SK-N-SH (cell line): ENCODE measurements around the gene SF3B5. TPM values are rescaled to one million over a fixed set of nuclear protein-coding genes. Genes with fewer than 3 reads are reported as not detected.

ENCODE experiments used
- CTCF ChIA-PET: fragments of 300-600, 350-600 bp; formaldehyde crosslinking; extraction: SDS; loops from one replicate; lab custom pipeline; 2021; lab: Yijun Ruan, JAX
- POLR2A ChIA-PET: fragments of 350-600 bp; sonication (Branson Sonifier 250); formaldehyde crosslinking; extraction: SDS; loops from one replicate; lab custom pipeline; 2020; ENCODE audit warnings: antibody characterized with exemption, inconsistent platforms; lab: Yijun Ruan, JAX
- DNase-seq: peaks from one replicate; pipeline ENCODE4 v3.0.0; 2012
- H2AFZ ChIP-seq: fragments of 200-600 bp; sonication (generic); 2 replicates; pipeline ENCODE4 v1.8.1; 2016; ENCODE audit warnings: antibody characterized with exemption, mild to moderate bottlenecking, low read depth
- H3F3A ChIP-seq: fragments of 200-600 bp; sonication (generic); replicated peaks from 2 replicates; pipeline ENCODE3; 2016; ENCODE audit warnings: antibody characterized with exemption, mild to moderate bottlenecking; ENCODE audit not compliant: insufficient read depth
- H3K27ac ChIP-seq, 2 experiments: fragments of 200-500 bp in 1 of 2; fragments of 200-600 bp in 1 of 2; sonication (Bioruptor generic) in 1 of 2; sonication (generic), shearing (Covaris generic) in 1 of 2; 2 replicates each; pipeline versions ENCODE4 v1.5.1 to v1.6.1; 2014 to 2016; ENCODE audit warnings: low read depth in 2 of 2, inconsistent platforms in 1 of 2, low read length in 1 of 2, mild to moderate bottlenecking in 1 of 2, mixed read lengths in 1 of 2
- H3K27me3 ChIP-seq: fragments of 200-600 bp; sonication (generic), shearing (Covaris generic); 2 replicates; pipeline ENCODE4 v1.6.1; 2016; ENCODE audit warnings: mixed run types; ENCODE audit not compliant: insufficient read depth
- H3K36me3 ChIP-seq, 2 experiments: fragments of 200-500 bp in 1 of 2; fragments of 200-600 bp in 1 of 2; sonication (Bioruptor generic) in 1 of 2; sonication (generic) in 1 of 2; replicated peaks in 1 of 2; 2 replicates each; pipeline versions ENCODE3 to v1.5.1; 2014 to 2016; ENCODE audit warnings: low read length in 1 of 2, mild to moderate bottlenecking in 1 of 2; ENCODE audit not compliant: insufficient read depth in 2 of 2, control insufficient read depth in 1 of 2
- H3K4me1 ChIP-seq, 2 experiments: fragments of 200-500 bp in 1 of 2; fragments of 200-600 bp in 1 of 2; sonication (Bioruptor generic) in 1 of 2; sonication (generic), shearing (Covaris generic) in 1 of 2; 2 replicates each; pipeline versions ENCODE4 v1.5.1 to v1.6.1; 2014 to 2016; ENCODE audit warnings: low read depth in 1 of 2, low read length in 1 of 2, mixed run types in 1 of 2; ENCODE audit not compliant: insufficient read depth in 2 of 2, control insufficient read depth in 1 of 2
- H3K4me2 ChIP-seq: fragments of 200-600 bp; sonication (generic), shearing (Covaris generic); 2 replicates; pipeline ENCODE4 v1.6.1; 2017; ENCODE audit warnings: mixed run types
- H3K4me3 ChIP-seq, 2 experiments: fragments of 200-500 bp in 1 of 2; fragments of 200-600 bp in 1 of 2; sonication (Bioruptor generic) in 1 of 2; sonication (generic), shearing (Covaris generic) in 1 of 2; 2 replicates each; pipeline versions ENCODE4 v1.5.1 to v1.8.1; 2014 to 2016; ENCODE audit warnings: low read depth in 2 of 2, inconsistent platforms in 1 of 2, low read length in 1 of 2, mild to moderate bottlenecking in 1 of 2, mixed read lengths in 1 of 2, moderate library complexity in 1 of 2
- H3K79me2 ChIP-seq: fragments of 200-600 bp; sonication (generic); 2 replicates; pipeline ENCODE4 v1.8.1; 2017; ENCODE audit warnings: mild to moderate bottlenecking; ENCODE audit not compliant: insufficient read depth
- H3K9ac ChIP-seq: fragments of 200-600 bp; sonication (generic); 2 replicates; pipeline ENCODE4 v1.6.1; 2017; ENCODE audit warnings: mixed run types
- H3K9me2 ChIP-seq: fragments of 200-600 bp; sonication (generic); 2 replicates; pipeline ENCODE4 v1.6.1; 2017; ENCODE audit warnings: mixed run types
- H3K9me3 ChIP-seq: fragments of 200-600 bp; sonication (generic); 2 replicates; pipeline ENCODE4 v1.6.1; 2017; ENCODE audit warnings: mixed run types, mild to moderate bottlenecking, moderate library complexity
- H4K20me1 ChIP-seq: fragments of 200-600 bp; sonication (generic); 2 replicates; pipeline ENCODE4 v1.6.1; 2017; ENCODE audit warnings: mild to moderate bottlenecking, mixed run types; ENCODE audit not compliant: insufficient read depth
- CHD2 ChIP-seq: fragments of 150-350 bp; IDR thresholded peaks from 2 replicates; pipeline ENCODE4 v1.6.1; 2018; ENCODE audit warnings: low read length; ENCODE audit not compliant: partially characterized antibody
- ELF1 ChIP-seq: IDR thresholded peaks from 2 replicates; pipeline ENCODE4 v1.4.0; 2012
- FOXJ3 ChIP-seq: sonication (generic); formaldehyde crosslinking; IDR thresholded peaks from 2 replicates; pipeline ENCODE4 v1.5.1; 2020; ENCODE audit warnings: mild to moderate bottlenecking, missing genetic modification reagents
- FOXM1 ChIP-seq: IDR thresholded peaks from 2 replicates; pipeline ENCODE4 v1.4.0; 2012; ENCODE audit warnings: low read depth, mild to moderate bottlenecking
- GABPA ChIP-seq: IDR thresholded peaks from 2 replicates; pipeline ENCODE4 v1.4.0; 2012; ENCODE audit warnings: low read depth, mild to moderate bottlenecking
- GATA2 ChIP-seq: sonication (generic); formaldehyde crosslinking; IDR thresholded peaks from 2 replicates; pipeline ENCODE4 v1.5.0; 2020; ENCODE audit warnings: mild to moderate bottlenecking, missing genetic modification reagents
- MAX ChIP-seq: IDR thresholded peaks from 2 replicates; pipeline ENCODE4 v1.4.0; 2012; ENCODE audit warnings: low read depth
- MXI1 ChIP-seq: IDR thresholded peaks from 2 replicates; pipeline ENCODE4 v1.6.1; 2012; ENCODE audit warnings: mild to moderate bottlenecking, low read depth, low read length, improper control_type of control experiment
- NRF1 ChIP-seq: IDR thresholded peaks from 2 replicates; pipeline ENCODE4 v1.6.1; 2012; ENCODE audit warnings: low read depth, mild to moderate bottlenecking, low read length
- PBX3 ChIP-seq: IDR thresholded peaks from 2 replicates; pipeline ENCODE4; 2012
- POLR2AphosphoS5 ChIP-seq: IDR thresholded peaks from 2 replicates; pipeline ENCODE4 v1.6.1; 2012; ENCODE audit warnings: low read depth, low read length
- RFX5 ChIP-seq: IDR thresholded peaks from 2 replicates; pipeline ENCODE4 v1.6.1; 2012; ENCODE audit warnings: mild to moderate bottlenecking, improper control_type of control experiment, low read length
- RXRA ChIP-seq: IDR thresholded peaks from 2 replicates; pipeline ENCODE4 v1.4.0; 2012; ENCODE audit warnings: low read depth, mild to moderate bottlenecking, borderline replicate concordance
- TAF1 ChIP-seq: IDR thresholded peaks from 2 replicates; pipeline ENCODE4 v1.6.1; 2012; ENCODE audit warnings: low read depth, mild to moderate bottlenecking, low read length, moderate library complexity, borderline replicate concordance
- TCF12 ChIP-seq: IDR thresholded peaks from 2 replicates; pipeline ENCODE4 v1.4.0; 2012
- TEAD4 ChIP-seq: IDR thresholded peaks from 2 replicates; pipeline ENCODE4 v1.4.0; 2012; ENCODE audit warnings: mild to moderate bottlenecking, borderline replicate concordance; ENCODE audit not compliant: insufficient read depth
- USF1 ChIP-seq: IDR thresholded peaks from 2 replicates; pipeline ENCODE4 v1.4.0; 2012; ENCODE audit warnings: low read depth, borderline replicate concordance
- YY1 ChIP-seq: IDR thresholded peaks from 2 replicates; pipeline ENCODE4 v1.4.0; 2012; ENCODE audit warnings: low read depth, mild to moderate bottlenecking
- ZBTB33 ChIP-seq: IDR thresholded peaks from 2 replicates; pipeline ENCODE4 v1.4.0; 2012; ENCODE audit warnings: low read depth, borderline replicate concordance
- WGBS: methylation state at CpG from one replicate; pipeline ENCODE4 v1.1.6; 2017; ENCODE audit warnings: low lambda C conversion rate; 5-methylcytosine and 5-hydroxymethylcytosine counted together
- polyA plus RNA-seq, 3 experiments: library from polyadenylated mRNA; depleted of rRNA; stranded (reverse); fragments of >200 nt; gene quantifications; 2 replicates each; pipeline ENCODE4 v1.2.3, GENCODE V29; 2012

Gene SF3B5
- polyA plus RNA-seq, 1 of the 3 experiments (the other 2 are of a cell fraction), result 316 TPM

GRCh38 chr6:144093658-144094057, 1.7 kb downstream of the SF3B5 start:
- Histone ChIP-seq H3K27me3 (no peaks in the 10 kb centered on the region), H3K4me2 (peak overlapping the region; percentile 91), H3K4me1 (peaks cover 0 to 16% of the 10 kb centered on the region in 2 experiments; a peak in 2 of 4 replicates), H3K4me3 (no peak overlapping the region), H4K20me1 (no peaks in the 10 kb centered on the region), H3K9ac (no peak overlapping the region), H3K79me2 (peaks cover 28% of the 10 kb centered on the region), H3K36me3 (peaks cover 3 to 8% of the 10 kb centered on the region in 2 experiments), H2AFZ (no peak overlapping the region), H3F3A (no peaks in the 10 kb centered on the region), H3K27ac (no peak overlapping the region), H3K9me2 (no peaks in the 10 kb centered on the region), H3K9me3 (no peaks in the 10 kb centered on the region)
- POLR2A ChIA-PET, result no interaction called here
- WGBS, result 94% methylated on average over 7 of the region's 7 CpGs
- CTCF ChIA-PET, result no interaction called here
- TF ChIP-seq TAF1 (no peak), TCF12 (no peak), TEAD4 (no peak), MXI1 (no peak), RXRA (no peak), YY1 (no peak), GATA2 (CRISPR knock-in tag) (no peak)
- DNase-seq, result no peak

- no peak overlapping the region for H2AFZ ChIP-seq
- no peaks in the 10 kb centered on the region for H3K9me2 ChIP-seq
- peaks cover 28% of the 10 kb centered on the region for H3K79me2 ChIP-seq
- H3K9ac ChIP-seq, result no peak overlapping the region
- TF ChIP-seq GABPA (no peak), FOXJ3 (CRISPR knock-in tag) (no peak), NRF1 (no peak), CHD2 (no peak), USF1 (no peak), RFX5 (no peak), POLR2AphosphoS5 (no peak), FOXM1 (no peak), ELF1 (no peak), YY1 (no peak), ZBTB33 (no peak), PBX3 (no peak), MAX (no peak)
- H3K27ac ChIP-seq, result no peak overlapping the region
- no peak for DNase-seq
- H3F3A ChIP-seq, result no peaks in the 10 kb centered on the region
- H3K4me3 ChIP-seq, result no peak overlapping the region
- H3K9me3 ChIP-seq, result no peaks in the 10 kb centered on the region
- WGBS, result 91% methylated on average over 2 of the region's 2 CpGs
- ChIA-PET POLR2A (no interaction called here), CTCF (no interaction called here)
- no peak overlapping the region for H3K4me2 ChIP-seq
- no peaks in the 10 kb centered on the region for H3K27me3 ChIP-seq
- peaks cover 0 to 16% of the 10 kb centered on the region in 2 experiments; a peak in 2 of 4 replicates for H3K4me1 ChIP-seq
- peaks cover 3 to 8% of the 10 kb centered on the region in 2 experiments for H3K36me3 ChIP-seq
- no peaks in the 10 kb centered on the region for H4K20me1 ChIP-seq
Observed at GRCh38 chr6:144093236-144093635, 2.1 kb downstream of the SF3B5 start.
